Chondrocyte (in vitro differentiated cells): ENCODE measurements around the gene FASTK. TPM values are rescaled to one million over a fixed set of nuclear protein-coding genes. Genes with fewer than 3 reads are reported as not detected.

ENCODE experiments used
- DNase-seq: peaks from one replicate; pipeline ENCODE4 v3.0.0; 2021; ENCODE audit warnings: mixed read lengths, low spot score
- H3K27ac Mint-ChIP-seq: one replicate; pipeline ENCODE4 v1.8.0; 2021; ENCODE audit warnings: mild to moderate bottlenecking, moderate library complexity, mixed read lengths; ENCODE audit not compliant: unreplicated experiment
- H3K27me3 Mint-ChIP-seq: 2 replicates; pipeline ENCODE4 v1.8.0; 2021; ENCODE audit warnings: low read depth, mixed read lengths
- H3K36me3 Mint-ChIP-seq: 2 replicates; pipeline ENCODE4 v1.8.0; 2021; ENCODE audit warnings: low read depth, mixed read lengths
- H3K4me1 Mint-ChIP-seq: 2 replicates; pipeline ENCODE4 v1.8.0; 2021; ENCODE audit warnings: low read depth, mild to moderate bottlenecking, mixed read lengths
- H3K4me3 Mint-ChIP-seq: one replicate; pipeline ENCODE4 v1.8.0; 2021; ENCODE audit warnings: mild to moderate bottlenecking, moderate library complexity, mixed read lengths; ENCODE audit not compliant: unreplicated experiment
- H3K9me3 Mint-ChIP-seq: 2 replicates; pipeline ENCODE4 v1.8.0; 2021; ENCODE audit warnings: low read depth, mixed read lengths
- CTCF ChIP-seq: fragments of 200-600 bp; sonication (generic); IDR thresholded peaks from 2 replicates; pipeline ENCODE4 v1.5.0; 2021; ENCODE audit warnings: antibody characterized with exemption, mild to moderate bottlenecking, moderate library complexity
- total RNA-seq: library from RNA; stranded (reverse); gene quantifications from 3 replicates; pipeline ENCODE4 v1.2.1, GENCODE V29; 2021

FASTK gene
- total RNA-seq, 1 donor from 2014 or later, result 83.8 TPM

- no peak overlapping the region for H3K4me3 Mint-ChIP-seq
- no peak for TF ChIP-seq CTCF
- H3K27me3 Mint-ChIP-seq, result no peaks in the 10 kb centered on the region
- peaks cover 25% of the 10 kb centered on the region for H3K36me3 Mint-ChIP-seq
- DNase-seq, result no peak
- no peak overlapping the region for H3K27ac Mint-ChIP-seq
- no peaks in the 10 kb centered on the region for H3K9me3 Mint-ChIP-seq
- peaks cover 22% of the 10 kb centered on the region for H3K4me1 Mint-ChIP-seq
These were observed 36.2 kb upstream of the FASTK start for GRCh38 chr7:151116603-151117440.

GRCh38 chr7:151115836-151116418 lies 35.3 kb upstream of the FASTK start:
- peak; percentile 18 for TF ChIP-seq CTCF
- H3K27ac Mint-ChIP-seq, result no peak overlapping the region

GRCh38 chr7:151115121-151115835 lies 34.7 kb upstream of the FASTK start:
- peaks cover 26% of the 10 kb centered on the region for H3K4me1 Mint-ChIP-seq
- DNase-seq, result no peak
- peaks cover 11% of the 10 kb centered on the region for H3K36me3 Mint-ChIP-seq
- peak; percentile 32 for TF ChIP-seq CTCF
- peak overlapping the region; percentile 62 for H3K4me3 Mint-ChIP-seq
- no peak overlapping the region for H3K27ac Mint-ChIP-seq
- H3K9me3 Mint-ChIP-seq, result no peaks in the 10 kb centered on the region
- H3K27me3 Mint-ChIP-seq, result no peaks in the 10 kb centered on the region

More at GRCh38 chr7:151115836-151116418, 35.3 kb upstream of the FASTK start:
- no peaks in the 10 kb centered on the region for H3K9me3 Mint-ChIP-seq
- H3K27me3 Mint-ChIP-seq, result no peaks in the 10 kb centered on the region
- H3K4me3 Mint-ChIP-seq, result peak overlapping the region; percentile 62
- H3K36me3 Mint-ChIP-seq, result peaks cover 17% of the 10 kb centered on the region
- no peak for DNase-seq
- peaks cover 22% of the 10 kb centered on the region for H3K4me1 Mint-ChIP-seq

- no peaks in the 10 kb centered on the region for H3K9me3 Mint-ChIP-seq
- H3K4me3 Mint-ChIP-seq, result peak overlapping the region; percentile 62
- H3K27ac Mint-ChIP-seq, result peak overlapping the region; percentile 93
- peaks cover 8% of the 10 kb centered on the region for H3K36me3 Mint-ChIP-seq
- H3K27me3 Mint-ChIP-seq, result no peaks in the 10 kb centered on the region
- H3K4me1 Mint-ChIP-seq, result peaks cover 26% of the 10 kb centered on the region
- no peak for TF ChIP-seq CTCF
- no peak for DNase-seq
These were observed 33.8 kb upstream of the FASTK start for GRCh38 chr7:151114151-151115090.
